NCI-H1105 treated with DMSO at 0.1 percent for 48 hours (cell line): ENCODE data around the gene SOD3.
A peak's percentile ranks its signal among the peaks of the same experiment; 100 is the strongest.

Experiments used
- DNase-seq: peaks from one replicate; lab custom pipeline; 2025; lab: John Stamatoyannopoulos, UW

Gene SOD3

GRCh38 chr4:24801136-24801855 lies 5.9 kb downstream of the SOD3 start:
- no peak for DNase-seq

DNA sequence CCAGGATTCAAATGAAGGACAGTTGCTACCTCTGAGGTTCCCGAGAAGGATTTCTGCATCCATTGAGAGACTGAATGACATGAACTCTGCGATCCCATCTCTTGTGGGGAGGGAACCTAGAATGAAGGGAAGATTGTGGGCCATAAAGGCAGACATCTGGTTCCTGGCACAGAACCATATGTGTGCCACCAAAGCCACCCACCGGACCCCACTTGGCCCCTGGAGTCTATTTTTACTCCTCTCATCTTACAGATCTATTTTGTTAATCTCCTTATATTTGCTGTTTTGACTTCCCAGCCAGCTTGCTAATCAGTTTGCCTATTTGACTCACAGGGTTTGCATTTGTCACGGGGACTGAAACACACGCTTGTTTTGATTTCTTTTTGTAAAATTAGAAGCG lies 7.3 kb downstream of the SOD3 start:
- no peak for DNase-seq

GRCh38 chr4:24805067-24805466 lies 9.7 kb downstream of the SOD3 start:
- DNase-seq, result peak; percentile 20

GRCh38 chr4:24805566-24805965 lies 10.2 kb downstream of the SOD3 start:
- no peak for DNase-seq

DNA sequence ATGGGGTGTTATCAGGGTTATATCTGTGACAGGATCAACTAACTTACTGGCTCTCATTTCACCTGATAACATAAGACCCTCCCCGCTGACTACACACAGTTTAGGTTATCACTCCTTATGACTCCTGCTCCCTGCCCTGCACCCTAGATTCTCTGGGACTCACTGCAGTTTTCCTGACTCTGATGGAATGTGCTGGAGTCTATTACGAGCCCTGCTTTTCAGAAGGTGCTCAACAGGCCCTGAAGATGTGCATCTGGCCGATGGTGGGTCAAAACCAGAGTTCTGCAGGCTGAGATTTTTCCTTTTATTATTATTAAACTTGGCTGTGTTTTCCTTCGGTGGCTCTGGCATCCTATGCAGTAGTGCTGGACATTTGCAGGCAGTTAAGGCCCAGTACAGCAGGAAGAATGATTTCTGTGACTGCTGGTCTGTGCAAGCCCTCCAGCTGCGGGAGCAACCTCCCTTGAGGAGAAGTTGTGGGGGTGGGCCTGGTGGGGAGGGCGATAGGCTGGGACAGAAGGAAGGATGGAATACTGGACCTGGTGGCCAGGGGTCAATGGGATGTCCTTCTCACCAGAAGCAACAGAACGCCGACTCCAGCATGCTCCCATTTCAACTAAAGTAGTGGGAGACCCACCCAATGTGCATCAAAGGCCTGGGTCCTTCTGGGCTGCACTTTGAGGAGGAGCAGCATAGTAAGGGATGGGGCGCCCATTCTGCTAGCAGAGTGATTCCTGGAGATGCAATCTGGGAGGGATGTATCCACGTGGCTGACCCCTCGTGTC lies 11.0 kb downstream of the SOD3 start:
- DNase-seq, result no peak

DNA sequence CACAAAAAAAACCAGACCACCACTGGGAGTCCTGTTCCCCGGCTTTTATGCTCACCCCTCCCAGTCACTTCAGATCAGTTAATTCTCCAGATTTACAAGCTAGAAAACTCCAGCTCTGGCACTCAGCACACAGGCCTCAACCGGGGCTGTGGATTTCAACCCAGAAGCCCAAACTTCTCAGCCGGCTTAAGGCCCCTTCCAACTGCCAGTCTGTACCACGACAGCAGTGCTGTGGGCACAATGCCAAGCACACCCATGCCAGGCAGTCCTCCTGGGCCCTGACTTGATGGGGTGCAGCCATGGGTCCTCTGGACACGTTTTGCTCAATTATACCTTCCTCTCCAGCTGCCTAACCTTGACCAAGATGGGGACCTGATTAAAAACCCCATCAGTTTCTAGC lies 12.2 kb downstream of the SOD3 start:
- DNase-seq, result no peak

- DNase-seq, result no peak
These were observed 12.9 kb downstream of the SOD3 start for GRCh38 chr4:24808261-24808660.

GRCh38 chr4:24808955-24809354 lies 13.6 kb downstream of the SOD3 start:
- DNase-seq, result no peak

GRCh38 chr4:24809376-24809775 lies 14.0 kb downstream of the SOD3 start:
- DNase-seq, result no peak

DNA sequence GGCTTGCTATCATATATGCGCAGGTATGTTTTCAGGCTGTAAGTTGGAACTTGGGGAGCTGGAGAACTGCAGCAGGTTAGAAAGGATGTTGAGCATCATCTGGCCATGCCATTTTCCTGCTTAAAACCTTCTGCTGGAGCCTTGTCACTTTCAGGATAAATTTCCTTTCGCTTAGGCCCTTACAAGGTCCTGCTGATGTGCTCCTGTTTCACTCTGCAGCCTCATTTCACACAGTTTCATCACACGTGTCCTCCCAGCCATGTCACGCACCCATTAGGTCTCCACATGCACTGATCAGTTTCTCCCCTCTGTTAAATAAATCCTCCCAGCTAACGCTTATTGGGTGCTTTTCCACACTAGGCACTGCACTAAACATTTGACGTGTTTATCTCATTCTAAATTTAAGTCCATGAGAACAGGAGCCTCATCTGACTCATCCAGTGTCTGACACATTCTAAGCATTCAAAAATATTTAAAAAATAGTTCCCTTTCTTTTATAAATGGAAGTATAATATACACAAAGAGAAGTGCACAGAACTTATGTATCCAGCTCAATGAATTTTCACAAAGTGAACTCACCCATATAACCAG lies 14.5 kb downstream of the SOD3 start:
- no peak for DNase-seq

- DNase-seq, result no peak
These were observed 15.7 kb downstream of the SOD3 start for GRCh38 chr4:24810871-24811631.

DNA sequence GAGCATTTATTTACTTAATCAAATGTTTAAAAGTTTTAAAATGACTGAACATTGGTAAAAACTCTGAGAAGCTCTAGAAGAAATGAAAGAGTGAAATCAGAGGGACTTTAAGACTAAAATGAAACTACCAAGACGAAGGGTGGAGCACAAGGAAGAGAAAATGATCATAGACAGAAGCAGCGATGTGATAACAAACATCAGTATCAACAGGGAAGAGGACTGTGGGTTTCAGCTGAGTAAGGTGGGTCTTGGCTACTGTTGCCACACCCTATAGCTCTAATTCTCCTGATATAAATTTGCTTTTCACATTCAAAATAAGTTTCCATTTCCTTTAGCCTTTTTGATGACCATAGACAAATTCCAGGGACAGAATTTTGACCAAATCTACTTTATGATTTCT lies 18.4 kb downstream of the SOD3 start:
- no peak for DNase-seq

DNA sequence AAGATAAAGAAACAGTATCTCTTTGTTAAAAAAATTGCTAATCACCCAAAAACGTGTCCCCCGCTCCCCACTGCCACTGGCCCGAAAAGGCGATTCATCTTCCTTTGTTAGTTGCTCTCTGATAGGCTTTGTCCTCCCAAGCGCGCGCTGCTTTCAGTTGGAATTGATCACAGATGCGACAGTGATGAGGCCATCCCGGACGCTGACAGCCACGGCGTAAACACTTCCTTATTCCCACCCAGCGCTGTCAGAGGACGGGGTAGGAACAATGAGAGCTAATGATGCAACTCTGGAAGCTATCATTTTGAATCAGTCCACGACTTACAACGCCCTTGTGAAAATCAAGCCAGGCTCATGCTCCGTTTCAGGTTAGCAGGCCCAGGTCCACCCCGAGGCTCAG lies 21.4 kb downstream of the SOD3 start:
- DNase-seq, result no peak

GRCh38 chr4:24820541-24820940 lies 25.2 kb downstream of the SOD3 start:
- DNase-seq, result no peak

DNA sequence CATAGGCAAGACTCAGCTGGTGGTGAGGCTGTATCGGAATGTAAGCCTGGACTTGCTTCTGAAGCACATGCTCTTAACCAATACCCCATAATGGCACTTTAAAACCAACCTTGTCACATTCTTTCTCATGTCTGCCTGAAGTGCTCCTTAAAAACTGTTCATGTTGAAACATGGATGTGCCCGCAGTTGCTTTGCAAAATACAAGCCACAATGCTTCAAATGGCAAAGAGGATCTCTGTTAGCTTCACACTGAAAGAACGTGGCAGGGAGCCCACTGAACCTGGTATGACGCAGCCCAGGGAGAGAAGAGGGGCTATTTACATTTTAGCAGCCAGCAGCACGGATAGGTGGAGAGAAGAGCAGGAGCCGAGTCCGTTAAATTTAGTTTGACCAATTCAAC lies 29.3 kb downstream of the SOD3 start:
- DNase-seq, result no peak

- DNase-seq, result no peak
These were observed 36.3 kb downstream of the SOD3 start for GRCh38 chr4:24831637-24832036.

DNA sequence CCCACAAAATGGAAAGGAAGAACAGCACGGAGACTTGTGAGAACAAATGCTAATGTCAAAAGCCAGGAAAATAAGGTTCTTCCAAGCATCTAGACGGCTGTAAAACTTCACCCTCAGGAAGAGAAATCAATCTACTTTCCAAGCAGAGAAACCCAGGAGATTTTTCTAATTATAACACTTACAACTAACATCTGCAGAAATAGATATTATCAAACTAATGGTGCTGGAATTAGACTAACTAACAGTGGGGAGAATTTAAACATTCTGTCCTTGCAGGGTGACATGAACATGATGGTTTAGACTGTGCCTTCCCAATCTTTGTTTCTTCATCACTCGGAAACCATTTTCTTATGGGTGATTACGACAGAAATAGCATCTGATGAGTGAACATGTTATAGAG lies 40.3 kb downstream of the SOD3 start:
- DNase-seq, result no peak

GRCh38 chr4:24836661-24837242 lies 41.4 kb downstream of the SOD3 start:
- DNase-seq, result no peak

GRCh38 chr4:24837336-24837735 lies 42.0 kb downstream of the SOD3 start:
- no peak for DNase-seq

- DNase-seq, result no peak
These were observed 42.4 kb downstream of the SOD3 start for GRCh38 chr4:24837781-24838180.

DNA sequence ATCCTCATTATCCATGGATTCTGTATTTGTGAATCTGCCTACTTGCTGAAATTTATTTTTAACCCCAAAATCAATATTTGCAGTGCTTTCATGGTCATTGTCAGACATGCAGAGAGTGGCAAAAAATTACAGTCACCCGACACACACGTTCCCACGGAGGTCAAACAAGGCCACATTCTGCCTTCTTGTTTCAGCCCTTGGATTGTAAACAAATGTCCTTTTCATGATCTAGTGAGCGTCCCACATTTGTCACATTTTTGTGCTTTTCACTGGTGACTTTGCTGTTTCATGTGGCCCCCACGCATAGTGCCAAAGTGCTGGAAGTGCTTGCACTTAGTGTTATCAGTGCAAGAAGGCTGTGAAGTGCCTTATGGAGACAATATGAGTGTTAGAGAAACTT lies 45.0 kb downstream of the SOD3 start:
- DNase-seq, result no peak
